ENCODE results near the gene KCNAB3. TPM values are rescaled to one million over a fixed set of nuclear protein-coding genes. Genes with fewer than 3 reads are reported as not detected.

Gene KCNAB3
- polyA plus RNA-seq, 3 donors, result 0.77 to 1.9 (median 1.7) TPM

DNA sequence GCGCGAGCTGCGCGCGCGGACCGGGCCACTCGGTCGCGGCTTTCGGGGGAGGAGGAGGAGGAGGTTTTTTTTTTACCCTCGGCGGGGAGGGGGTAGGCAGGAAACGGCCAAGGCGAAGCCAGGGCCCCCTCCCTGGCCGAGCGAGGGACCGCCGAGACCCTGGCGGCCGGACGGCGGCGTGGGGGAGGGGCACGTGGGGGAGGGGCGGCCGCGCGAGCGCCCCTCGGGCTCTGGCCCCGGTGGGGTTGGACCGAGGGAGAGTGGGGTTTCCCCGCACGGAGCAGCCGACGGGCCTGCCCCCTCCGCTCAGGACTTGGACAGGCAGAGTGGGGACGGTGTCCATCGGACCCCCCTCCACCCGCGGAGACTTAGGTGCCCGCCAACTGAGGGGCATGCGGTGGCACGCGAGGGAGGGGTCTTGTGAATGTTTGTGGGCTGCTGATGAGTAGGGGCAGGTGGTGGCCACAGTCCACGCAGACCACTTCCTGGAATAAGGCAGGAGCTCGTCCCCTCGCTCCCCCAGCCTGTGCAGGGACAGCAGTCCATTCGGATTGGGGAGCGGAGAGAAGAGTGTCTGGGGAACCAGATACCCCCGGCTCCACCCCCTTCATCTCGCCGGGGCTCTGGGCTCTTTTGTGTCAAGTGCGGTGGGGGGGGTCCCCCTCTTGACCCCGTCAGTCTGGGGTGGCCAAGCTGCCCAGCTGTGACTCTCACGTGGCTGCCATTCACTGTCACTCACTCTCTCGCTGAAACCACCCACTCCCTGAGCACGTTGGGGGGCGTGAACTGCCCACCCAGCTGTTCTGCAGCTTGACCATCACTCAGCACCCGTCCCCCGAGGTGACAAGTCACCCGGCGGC lies 44.1 kb downstream of the KCNAB3 start:
- peak overlapping the region; percentile 68 for H3K27ac ChIP-seq (ENCODE audit: low read depth, low read length)
- 0 to 1% (median 1%) methylated on average over 30 to 64 of the region's 64 CpGs for WGBS, 3 donors

DNA sequence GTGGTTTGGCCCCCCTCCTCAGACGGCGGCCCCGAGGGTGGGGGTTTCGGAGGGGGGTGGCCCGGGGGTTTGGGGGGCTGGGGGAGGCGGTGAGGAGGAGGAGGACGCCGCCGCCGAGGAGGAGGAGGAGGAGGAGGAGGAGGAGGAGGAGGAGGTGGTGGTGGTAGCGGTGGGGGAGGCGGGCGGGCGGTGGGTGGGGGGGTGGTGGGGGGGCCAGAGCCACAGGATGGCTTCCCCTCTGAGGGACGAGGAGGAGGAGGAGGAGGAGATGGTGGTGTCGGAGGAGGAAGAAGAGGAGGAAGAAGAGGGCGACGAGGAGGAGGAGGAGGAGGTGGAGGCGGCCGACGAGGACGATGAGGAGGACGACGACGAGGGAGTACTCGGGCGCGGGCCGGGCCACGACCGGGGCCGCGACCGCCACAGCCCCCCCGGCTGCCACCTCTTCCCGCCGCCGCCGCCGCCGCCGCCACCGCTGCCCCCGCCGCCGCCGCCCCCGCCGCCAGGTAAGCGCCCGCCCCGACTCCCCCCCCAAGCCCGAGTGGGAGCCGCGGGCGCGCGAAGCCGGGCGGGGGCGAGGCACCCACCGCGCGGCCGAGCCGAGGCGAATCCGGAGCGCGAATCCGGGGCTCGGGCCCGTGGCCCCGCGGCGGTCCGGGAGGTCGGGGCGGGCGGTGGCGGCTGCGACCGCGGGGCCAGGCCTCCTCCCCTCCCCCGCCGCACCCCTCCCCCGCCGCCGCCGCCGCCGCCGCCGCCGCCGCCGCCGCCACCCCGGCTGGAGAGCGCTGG lies 44.9 kb downstream of the KCNAB3 start:
- WGBS, 3 donors, result 0 to 5% (median 1%) methylated on average over 12 to 78 of the region's 100 CpGs
- no peak overlapping the region for H3K27ac ChIP-seq (ENCODE audit: low read depth, low read length)

DNA sequence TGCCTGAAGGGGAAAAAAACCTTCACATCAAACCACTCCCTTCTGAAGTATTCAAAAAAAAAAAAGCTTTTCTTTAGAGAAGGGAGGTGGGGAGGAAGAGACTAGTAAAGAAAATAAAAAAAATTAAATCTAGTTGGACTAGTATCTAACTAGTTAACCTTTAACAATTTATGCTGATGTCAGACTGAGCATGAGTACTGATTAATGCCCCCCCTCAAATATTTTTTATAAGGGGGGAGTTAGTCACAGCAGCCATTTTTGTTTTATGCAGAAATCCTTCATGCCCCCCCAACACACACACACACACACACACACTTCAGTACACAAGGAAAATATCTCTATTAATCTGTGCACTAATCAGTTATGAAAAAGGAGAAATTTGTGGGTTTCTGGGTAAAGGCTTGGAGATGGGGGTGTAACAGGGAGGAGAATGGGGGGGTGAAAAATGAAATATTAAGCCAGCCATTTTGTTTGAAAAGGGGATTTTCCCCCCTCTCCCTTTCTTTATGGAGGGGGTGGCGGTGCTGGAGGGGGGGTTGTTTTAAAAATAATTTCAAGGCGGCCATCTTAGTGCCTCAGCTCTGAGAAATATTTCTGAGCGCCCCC lies 45.8 kb downstream of the KCNAB3 start:
- no peak overlapping the region for H3K27ac ChIP-seq (ENCODE audit: low read depth, low read length)
- 6 to 13% (median 9%) methylated on average over 3 of the region's 3 CpGs for WGBS, 3 donors

DNA sequence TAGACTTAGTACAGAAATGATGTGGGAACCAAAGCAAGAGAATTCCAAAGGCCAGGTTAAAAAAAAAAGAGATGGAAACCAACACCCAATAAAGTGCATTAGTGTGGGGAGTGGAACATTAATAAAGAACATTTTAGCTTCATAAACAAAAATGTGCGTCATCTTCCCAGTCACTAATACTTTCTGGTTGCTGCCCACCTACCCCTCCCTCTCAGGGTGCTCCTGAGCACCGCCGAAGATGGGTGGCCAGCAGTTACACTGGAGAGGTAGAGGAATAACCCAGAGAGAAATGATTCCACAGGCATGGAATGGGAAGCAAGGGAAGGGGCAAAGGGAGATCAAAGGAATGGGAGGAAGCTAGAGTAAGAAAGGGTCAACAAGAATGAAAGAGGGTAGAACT lies 47.0 kb downstream of the KCNAB3 start:
- WGBS, 3 donors, result 78 to 87% (median 79%) methylated on average over 3 of the region's 3 CpGs
- H3K27ac ChIP-seq (ENCODE audit: low read depth, low read length), result no peak overlapping the region

DNA sequence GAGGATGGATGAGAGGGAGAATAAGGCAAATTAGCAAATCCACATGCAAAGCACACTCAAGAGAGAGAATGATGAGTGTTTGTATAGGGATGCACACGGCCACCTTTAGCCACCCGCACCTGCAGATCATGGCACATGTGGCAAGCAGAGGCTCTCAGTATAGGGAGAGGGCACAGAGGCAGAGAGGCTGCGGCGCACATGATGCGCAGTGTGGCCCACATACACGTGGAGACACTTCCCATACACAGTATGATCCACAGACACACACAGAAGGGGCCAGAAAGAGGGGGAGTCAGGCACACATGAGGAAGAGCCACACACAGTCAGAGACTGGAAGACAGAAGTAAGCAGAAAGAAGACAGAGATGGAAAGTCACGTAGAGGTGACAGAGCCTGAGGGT lies 47.6 kb downstream of the KCNAB3 start:
- 70 to 72% (median 70%) methylated on average over 7 of the region's 7 CpGs for WGBS, 3 donors

DNA sequence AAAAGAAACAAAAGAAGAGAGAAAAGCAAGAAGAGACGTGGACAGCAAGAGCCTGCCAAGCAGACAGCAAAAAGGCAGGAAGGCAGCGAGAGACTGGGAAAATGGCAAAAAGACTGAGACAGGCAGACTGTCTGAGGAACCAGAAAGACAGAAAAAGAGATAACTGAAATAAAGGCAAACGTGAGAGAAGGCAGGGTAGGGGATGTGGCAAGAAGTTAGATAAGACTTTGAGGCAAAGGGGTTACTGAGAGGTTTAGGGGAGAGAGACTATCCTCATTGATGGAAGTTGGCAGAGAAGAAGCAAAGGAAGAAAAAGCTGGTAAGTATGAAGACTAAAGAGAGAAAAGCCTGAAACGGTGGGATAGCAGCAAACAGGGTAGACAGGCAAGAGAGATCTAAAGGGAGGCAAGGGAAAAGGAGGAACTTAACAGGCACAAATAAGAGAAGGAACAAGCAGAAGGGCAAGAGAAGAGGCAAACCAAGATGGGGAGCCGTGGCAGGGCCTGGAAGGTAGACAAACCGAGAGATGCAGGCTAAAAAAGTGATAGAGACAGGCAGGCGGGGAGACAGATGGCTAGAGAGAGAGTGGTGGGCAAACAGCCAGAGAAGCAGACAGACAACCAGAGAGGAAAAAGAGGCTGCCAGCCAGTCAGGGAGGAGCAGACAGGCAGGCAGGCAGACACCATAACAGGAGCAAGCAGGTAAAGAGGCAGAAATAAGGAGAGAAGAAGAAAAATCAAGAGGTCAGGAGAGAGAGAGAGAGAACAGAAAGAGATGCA lies 48.2 kb downstream of the KCNAB3 start:
- 50 to 58% (median 52%) methylated on average over 7 of the region's 7 CpGs for WGBS, 3 donors
- H3K27ac ChIP-seq (ENCODE audit: low read depth, low read length), result no peak overlapping the region

More for the DNA sequence above, 47.6 kb downstream of the KCNAB3 start:
- H3K27ac ChIP-seq (ENCODE audit: low read depth, low read length), result no peak overlapping the region

DNA sequence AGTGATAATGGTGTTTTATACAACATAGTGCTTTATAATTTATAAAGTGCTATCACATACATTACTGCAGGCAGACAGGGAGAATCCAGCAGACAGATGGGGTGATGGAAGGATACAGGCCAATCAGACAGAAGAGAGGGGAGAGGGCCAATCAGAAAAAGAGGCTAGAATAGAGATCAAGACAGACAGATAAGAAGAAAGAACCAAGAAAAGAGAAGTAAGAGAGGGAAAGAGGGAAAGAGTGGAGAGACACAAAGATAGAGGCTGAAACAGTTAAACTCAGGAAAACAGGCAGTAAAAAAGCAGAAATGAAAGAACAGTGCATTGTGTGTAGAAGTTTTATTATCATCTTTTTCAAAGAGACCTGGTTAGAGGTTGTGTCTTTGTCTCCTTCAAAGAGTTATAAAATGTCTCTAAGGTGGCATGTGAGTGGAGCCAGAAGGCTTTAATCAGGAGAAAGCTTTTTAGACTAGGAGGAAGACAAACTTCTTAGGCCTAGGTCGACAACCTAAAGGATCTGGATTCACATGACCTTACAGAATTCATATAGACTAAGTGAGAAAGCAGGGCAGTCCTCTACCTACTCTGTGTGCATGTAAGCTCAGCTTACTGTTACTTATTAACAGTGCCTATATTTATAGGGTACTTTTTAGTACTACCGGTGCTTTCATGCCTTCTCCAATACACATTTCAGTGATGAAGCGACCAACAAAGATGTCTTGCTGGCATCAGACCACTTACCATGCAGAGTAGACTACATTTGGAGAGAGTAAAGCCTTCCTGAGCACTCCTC lies 49.4 kb downstream of the KCNAB3 start:
- H3K27ac ChIP-seq (ENCODE audit: low read depth, low read length), result no peak overlapping the region
- WGBS, 3 donors, result 49 to 85% (median 78%) methylated on average over 3 of the region's 3 CpGs

DNA sequence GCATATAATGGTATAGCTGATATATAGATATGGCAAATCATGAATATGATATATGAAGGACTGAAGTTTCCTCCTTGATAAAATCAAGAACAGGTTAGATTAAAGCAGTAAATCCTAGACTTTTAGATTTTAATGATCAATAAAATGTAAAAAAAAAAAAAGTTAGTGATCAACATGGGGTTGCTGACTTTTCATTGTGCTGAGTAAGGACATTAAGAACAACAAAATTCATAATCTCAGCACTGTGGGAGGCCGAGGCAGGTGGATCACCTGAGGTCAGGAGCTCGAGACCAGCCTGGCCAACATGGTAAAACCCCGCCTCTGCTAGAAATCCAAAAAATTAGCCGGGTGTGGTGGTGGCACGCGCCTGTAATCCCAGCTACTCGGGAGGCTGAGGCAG lies 51.4 kb downstream of the KCNAB3 start:
- no peak overlapping the region for H3K27ac ChIP-seq (ENCODE audit: low read depth, low read length)
- WGBS, 3 donors, result 79 to 94% (median 92%) methylated on average over 7 of the region's 7 CpGs

DNA sequence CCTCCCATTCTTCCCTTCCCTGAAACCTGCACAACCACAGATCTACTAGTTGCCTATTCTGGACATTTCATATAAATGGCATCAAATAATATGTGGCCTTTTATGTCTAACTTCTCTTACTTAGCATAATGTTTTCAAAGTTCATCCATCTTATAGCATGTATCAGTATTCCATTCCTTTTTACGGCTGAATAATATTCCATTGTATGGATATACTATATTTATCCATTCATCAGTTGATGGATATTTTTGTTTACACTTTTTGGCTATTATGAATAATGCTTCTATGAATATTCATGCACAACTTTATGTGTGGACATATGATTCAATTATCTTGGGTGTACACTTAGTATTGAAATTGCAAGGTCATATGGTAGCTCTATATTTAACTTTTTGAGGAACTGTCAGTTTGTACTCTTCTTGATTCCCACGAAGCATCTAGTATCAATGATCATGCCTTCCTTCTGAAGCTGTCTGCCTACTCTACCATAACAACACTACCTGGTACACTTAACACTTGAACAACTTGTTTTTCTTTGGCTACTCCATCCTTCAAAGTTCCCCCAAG lies 53.8 kb downstream of the KCNAB3 start:
- 74 to 85% (median 78%) methylated on average over 2 of the region's 2 CpGs for WGBS, 3 donors
- H3K27ac ChIP-seq (ENCODE audit: low read depth, low read length), result no peak overlapping the region

DNA sequence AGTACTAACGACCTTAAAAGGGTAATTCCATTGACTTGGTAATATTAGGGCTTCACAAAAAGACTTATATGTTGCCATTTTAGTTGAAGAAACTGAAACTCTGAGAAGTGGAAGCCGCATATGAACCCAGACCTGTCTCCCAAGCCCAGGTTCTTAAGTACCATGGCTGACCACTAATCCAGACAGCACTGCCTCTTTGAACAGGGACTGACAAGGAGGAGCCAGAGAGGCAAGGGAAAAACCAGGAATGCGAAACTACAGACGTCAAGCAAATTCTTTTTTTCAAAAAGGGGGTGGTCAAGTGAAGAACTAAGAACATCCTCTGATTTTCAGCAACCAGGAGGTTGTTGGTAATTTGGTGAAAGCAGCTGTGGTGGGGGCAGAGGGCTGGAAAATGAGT lies 56.6 kb downstream of the KCNAB3 start:
- 76 to 79% (median 77%) methylated on average over 4 of the region's 4 CpGs for WGBS, 3 donors
- no peak overlapping the region for H3K27ac ChIP-seq (ENCODE audit: low read depth, low read length)

Other genes starting within 250 kb of the KCNAB3 start
- 10 to 100 TPM; 13.5 to 17.8 (median 16.6) TPM for gene TP53, start 242.4 kb downstream of the KCNAB3 start, polyA plus RNA-seq
- 1 to 10 TPM; 2.8 to 5.6 (median 5.0) TPM for gene WRAP53, start 241.4 kb downstream of the KCNAB3 start, polyA plus RNA-seq
- 1 to 10 TPM in 1 of 3 donors, under 1 TPM in 2; 0.54 to 1.1 (median 0.89) TPM for gene EFNB3, start 224.7 kb downstream of the KCNAB3 start, polyA plus RNA-seq
- under 1 TPM; 0.03 to 0.79 (median 0.19) TPM for gene DNAH2, start 212.1 kb downstream of the KCNAB3 start, polyA plus RNA-seq
- 10 to 100 TPM in 2 of 3 donors, 1 to 10 TPM in 1; 4.6 to 44.6 (median 21.6) TPM for gene KDM6B, start 95.6 kb downstream of the KCNAB3 start, polyA plus RNA-seq
- 10 to 100 TPM; 10.4 to 85.7 (median 77.4) TPM for gene TMEM88, start 74.8 kb downstream of the KCNAB3 start, polyA plus RNA-seq
- 100 to 1,000 TPM in 2 of 3 donors, 10 to 100 TPM in 1; 69.0 to 191 (median 132) TPM for gene NAA38, start 72.3 kb downstream of the KCNAB3 start, polyA plus RNA-seq
- 10 to 100 TPM in 2 of 3 donors, 1 to 10 TPM in 1; 8.9 to 15.4 (median 11.2) TPM for gene CYB5D1, start 71.9 kb downstream of the KCNAB3 start, polyA plus RNA-seq
- 100 to 1,000 TPM in 1 of 3 donors, 10 to 100 TPM in 2; 38.4 to 169 (median 39.4) TPM for gene CHD3, start 41.1 kb downstream of the KCNAB3 start, polyA plus RNA-seq
- 1 to 10 TPM; 1.9 to 2.2 (median 2.0) TPM for gene RNF227, start 13.6 kb downstream of the KCNAB3 start, polyA plus RNA-seq
- gene TRAPPC1, start 2.1 kb upstream of the KCNAB3 start, polyA plus RNA-seq, result 100 to 1,000 TPM in 1 of 3 donors, 10 to 100 TPM in 2; 51.1 to 132 (median 89.0) TPM
- 10 to 100 TPM; 10.8 to 28.0 (median 15.7) TPM for gene CNTROB, start 2.4 kb upstream of the KCNAB3 start, polyA plus RNA-seq
- gene GUCY2D, start 72.8 kb upstream of the KCNAB3 start, polyA plus RNA-seq, result under 1 TPM; 0.04 to 0.15 (median 0.11) TPM
- gene ALOX15B, start 109.2 kb upstream of the KCNAB3 start, polyA plus RNA-seq, result 1 to 10 TPM in 2 of 3 donors, under 1 TPM in 1; 0.71 to 1.2 (median 1.0) TPM
- gene ALOX12B, start 157.9 kb upstream of the KCNAB3 start, polyA plus RNA-seq, result under 1 TPM in 1 of 3 donors, not detected in 2; 0.79 TPM
- gene ALOXE3, start 188.7 kb upstream of the KCNAB3 start, polyA plus RNA-seq, result under 1 TPM in 2 of 3 donors, not detected in 1; 0.01 to 0.18 TPM
- gene HES7, start 194.2 kb upstream of the KCNAB3 start, polyA plus RNA-seq, result under 1 TPM in 2 of 3 donors, not detected in 1; 0.03 to 0.16 TPM
- 100 to 1,000 TPM in 2 of 3 donors, 10 to 100 TPM in 1; 89.7 to 239 (median 142) TPM for gene PER1, start 222.5 kb upstream of the KCNAB3 start, polyA plus RNA-seq
- 10 to 100 TPM; 36.0 to 52.6 (median 49.6) TPM for gene VAMP2, start 233.1 kb upstream of the KCNAB3 start, polyA plus RNA-seq
- 10 to 100 TPM in 1 of 3 donors, 1 to 10 TPM in 2; 4.5 to 12.1 (median 8.6) TPM for gene TMEM107, start 246.5 kb upstream of the KCNAB3 start, polyA plus RNA-seq

Data from adipose tissue (tissue), 3 donors.